ENCODE results near the gene IL17B.

Gene IL17B

DNA sequence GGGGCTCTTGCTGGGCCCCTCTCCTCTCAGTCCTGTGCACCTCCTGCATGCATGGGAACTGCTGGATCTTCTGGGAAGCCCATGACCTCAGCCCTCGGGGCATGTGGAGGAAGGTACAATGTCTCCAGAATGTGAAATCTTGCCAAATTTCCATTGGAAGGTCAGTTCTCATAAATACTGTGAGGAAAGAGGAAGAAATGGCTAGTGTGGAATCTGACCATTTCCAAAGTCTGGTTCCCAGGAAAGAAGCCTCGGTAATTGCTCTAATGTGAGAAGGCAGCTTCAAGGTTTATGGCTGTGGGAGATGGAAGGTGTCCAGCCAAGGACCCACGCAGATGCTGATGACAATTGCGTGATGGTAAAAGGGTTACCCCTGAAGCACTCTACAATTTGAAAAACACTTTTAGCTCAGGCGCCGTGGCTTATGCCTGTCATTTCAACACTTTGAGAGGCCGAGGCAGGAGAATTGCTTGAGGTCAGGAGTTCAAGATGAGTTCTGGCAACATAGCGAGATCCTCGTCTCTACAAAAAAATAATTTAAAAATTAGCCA lies 8.1 kb upstream of the IL17B start:
- no peaks in the 10 kb centered on the region for H3F3A ChIP-seq (ENCODE audit: insufficient read depth, low read length)
- H3K36me3 ChIP-seq (ENCODE audit: insufficient read depth, low read length), result no peaks in the 10 kb centered on the region
- no peak overlapping the region for H3K4me3 ChIP-seq (ENCODE audit: low read depth, low read length, poor library complexity, severe bottlenecking)
- no peak for TF ChIP-seq EZH2 (IDR thresholded peaks at IDR 0.05; ENCODE audit: borderline replicate concordance, low read length)
- no peak for TF ChIP-seq CTCF (IDR thresholded peaks at IDR 0.05; ENCODE audit: low read length)
- no peak overlapping the region for H3K27ac ChIP-seq (ENCODE audit: low read depth, low read length, poor library complexity, severe bottlenecking)
- H3K4me2 ChIP-seq (ENCODE audit: low read length), result no peak overlapping the region
- H3K79me2 ChIP-seq (ENCODE audit: insufficient read depth, low read length), result no peaks in the 10 kb centered on the region
- H3K27me3 ChIP-seq (ENCODE audit: insufficient read depth, low read length), result peaks cover 6% of the 10 kb centered on the region; the same call in 1 of the 2 replicates
- H3K4me1 ChIP-seq (ENCODE audit: insufficient read depth, low read length, severe bottlenecking), result no peaks in the 10 kb centered on the region
- no peak overlapping the region for H3K9ac ChIP-seq (ENCODE audit: low read length)
- H3K9me3 ChIP-seq (ENCODE audit: low read length), result no peaks in the 10 kb centered on the region
- no peak overlapping the region for H2AFZ ChIP-seq (ENCODE audit: low read length)
- H4K20me1 ChIP-seq (ENCODE audit: insufficient read depth, low read length), result no peaks in the 10 kb centered on the region
- H3K9me2 ChIP-seq (ENCODE audit: low read depth, low read length), result no peaks in the 10 kb centered on the region

- Histone ChIP-seq H3K9me2 (ENCODE audit: low read depth, low read length) (no peaks in the 10 kb centered on the region), H3F3A (ENCODE audit: insufficient read depth, low read length) (no peaks in the 10 kb centered on the region), H3K9ac (ENCODE audit: low read length) (no peak overlapping the region), H3K27me3 (ENCODE audit: insufficient read depth, low read length) (peaks cover 6% of the 10 kb centered on the region; the same call in 1 of the 2 replicates), H2AFZ (ENCODE audit: low read length) (no peak overlapping the region), H3K9me3 (ENCODE audit: low read length) (no peaks in the 10 kb centered on the region), H3K4me2 (ENCODE audit: low read length) (no peak overlapping the region), H3K4me1 (ENCODE audit: insufficient read depth, low read length, severe bottlenecking) (peaks cover 3% of the 10 kb centered on the region), H3K27ac (ENCODE audit: low read depth, low read length, poor library complexity, severe bottlenecking) (no peak overlapping the region), H3K4me3 (ENCODE audit: low read depth, low read length, poor library complexity, severe bottlenecking) (no peak overlapping the region), H3K79me2 (ENCODE audit: insufficient read depth, low read length) (no peaks in the 10 kb centered on the region), H4K20me1 (ENCODE audit: insufficient read depth, low read length) (no peaks in the 10 kb centered on the region), H3K36me3 (ENCODE audit: insufficient read depth, low read length) (no peaks in the 10 kb centered on the region)
- no peak for TF ChIP-seq EZH2 (IDR thresholded peaks at IDR 0.05; ENCODE audit: borderline replicate concordance, low read length)
- TF ChIP-seq CTCF (IDR thresholded peaks at IDR 0.05; ENCODE audit: low read length), result no peak
Measured at GRCh38 chr5:149386166-149386565, 7.1 kb upstream of the IL17B start.

DNA sequence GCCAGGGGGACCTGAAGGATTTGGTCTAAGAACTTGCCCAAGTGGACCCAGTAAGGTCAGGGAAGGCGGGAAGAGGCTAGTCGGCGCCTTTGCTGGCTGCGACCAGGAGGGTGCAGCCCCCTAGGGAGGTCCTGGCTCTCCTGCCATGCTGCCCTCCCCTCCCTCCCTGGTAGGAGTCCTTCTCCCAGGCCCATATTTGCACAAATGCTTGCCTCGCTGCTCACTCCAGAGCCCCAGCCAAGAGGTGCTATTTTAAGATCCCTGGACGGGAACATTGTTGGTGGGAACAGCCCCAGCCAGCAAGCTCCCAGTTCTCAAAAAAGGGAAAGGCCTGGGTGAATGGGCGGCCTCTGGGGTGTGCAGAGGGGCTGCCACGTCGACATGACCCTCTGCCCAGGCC lies 4.3 kb upstream of the IL17B start:
- no peaks in the 10 kb centered on the region for H3K79me2 ChIP-seq (ENCODE audit: insufficient read depth, low read length)
- no peak overlapping the region for H3K4me2 ChIP-seq (ENCODE audit: low read length)
- no peak overlapping the region for H2AFZ ChIP-seq (ENCODE audit: low read length)
- H3K27ac ChIP-seq (ENCODE audit: low read depth, low read length, poor library complexity, severe bottlenecking), result no peak overlapping the region
- H3K9me2 ChIP-seq (ENCODE audit: low read depth, low read length), result no peaks in the 10 kb centered on the region
- no peaks in the 10 kb centered on the region for H3F3A ChIP-seq (ENCODE audit: insufficient read depth, low read length)
- peaks cover 12% of the 10 kb centered on the region for H3K4me1 ChIP-seq (ENCODE audit: insufficient read depth, low read length, severe bottlenecking)
- no peak overlapping the region for H3K4me3 ChIP-seq (ENCODE audit: low read depth, low read length, poor library complexity, severe bottlenecking)
- H3K27me3 ChIP-seq (ENCODE audit: insufficient read depth, low read length), result peaks cover 5% of the 10 kb centered on the region; the same call in 1 of the 2 replicates
- no peak overlapping the region for H3K9ac ChIP-seq (ENCODE audit: low read length)
- H3K9me3 ChIP-seq (ENCODE audit: low read length), result no peaks in the 10 kb centered on the region
- no peaks in the 10 kb centered on the region for H3K36me3 ChIP-seq (ENCODE audit: insufficient read depth, low read length)
- TF ChIP-seq CTCF (IDR thresholded peaks at IDR 0.05; ENCODE audit: low read length), result no peak
- no peak for TF ChIP-seq EZH2 (IDR thresholded peaks at IDR 0.05; ENCODE audit: borderline replicate concordance, low read length)
- no peaks in the 10 kb centered on the region for H4K20me1 ChIP-seq (ENCODE audit: insufficient read depth, low read length)
